SK-N-SH treated with all-trans-retinoic acid at 6 μM for 48 hours (cell line): ENCODE data around the gene HSPA12A.

Source experiments
- ATAC-seq: fragments of 200-7000 bp; cut with Tn5 transposase; 3 replicates; pipeline ENCODE4 v1.9.1; 2020; ENCODE audit warnings: mild to moderate bottlenecking, moderate library complexity
- ARNTL ChIP-seq: fragments of 450-650 bp; formaldehyde crosslinking; IDR thresholded peaks from 2 replicates; pipeline ENCODE4 v1.5.0; 2020; ENCODE audit warnings: low read depth, mild to moderate bottlenecking, moderate library complexity, borderline replicate concordance
- BACH2 ChIP-seq: fragments of 250-450 bp; sonication (Bioruptor Pico); IDR thresholded peaks from 2 replicates; pipeline ENCODE4 v1.9.0; 2021; ENCODE audit warnings: mild to moderate bottlenecking, borderline replicate concordance
- CSDC2 ChIP-seq: fragments of 250-450 bp; sonication (Bioruptor Pico); IDR thresholded peaks from 2 replicates; pipeline ENCODE4 v1.5.0; 2020; ENCODE audit warnings: mild to moderate bottlenecking, moderate library complexity
- GLIS3 ChIP-seq: fragments of 250-450 bp; sonication (Bioruptor Pico); IDR thresholded peaks from 2 replicates; pipeline ENCODE4 v1.5.0; 2020; ENCODE audit warnings: mild to moderate bottlenecking, moderate library complexity
- ISL1 ChIP-seq: fragments of 250-450 bp; sonication (Bioruptor Pico); IDR thresholded peaks from 2 replicates; pipeline ENCODE4 v2.1.2; 2022; ENCODE audit warnings: mild to moderate bottlenecking, moderate library complexity
- OSR1 ChIP-seq: fragments of 250-450 bp; sonication (Bioruptor Pico); IDR thresholded peaks from 2 replicates; pipeline ENCODE4 v1.8.0; 2022; ENCODE audit warnings: moderate library complexity, mild to moderate bottlenecking, inconsistent platforms
- PPARA ChIP-seq: fragments of 250-450 bp; sonication (Bioruptor Pico); IDR thresholded peaks from 2 replicates; pipeline ENCODE4 v1.5.0; 2020; ENCODE audit warnings: mild to moderate bottlenecking, borderline replicate concordance
- RARB ChIP-seq: fragments of 250-450 bp; sonication (Bioruptor Pico); IDR thresholded peaks from 2 replicates; pipeline ENCODE4 v1.8.0; 2021; ENCODE audit warnings: mild to moderate bottlenecking, moderate library complexity
- SNAI2 ChIP-seq: fragments of 250-450 bp; sonication (Bioruptor Pico); IDR thresholded peaks from 2 replicates; pipeline ENCODE4 v1.5.0; 2020; ENCODE audit warnings: mild to moderate bottlenecking, moderate library complexity
- TCF4 ChIP-seq: fragments of 250-450 bp; sonication (Bioruptor Pico); IDR thresholded peaks from 2 replicates; pipeline ENCODE4 v1.8.0; 2021; ENCODE audit warnings: mild to moderate bottlenecking, moderate library complexity, borderline replicate concordance
- TOX ChIP-seq: fragments of 250-450 bp; sonication (Bioruptor Pico); IDR thresholded peaks from 2 replicates; pipeline ENCODE4 v1.8.0; 2021; ENCODE audit warnings: mild to moderate bottlenecking, moderate library complexity, borderline replicate concordance
- ZC3H10 ChIP-seq: fragments of 250-450 bp; sonication (Bioruptor Pico); IDR thresholded peaks from 2 replicates; pipeline ENCODE4 v1.5.1; 2021; ENCODE audit warnings: mild to moderate bottlenecking, moderate library complexity
- ZFP30 ChIP-seq: fragments of 450-650 bp; formaldehyde crosslinking; IDR thresholded peaks from 2 replicates; pipeline ENCODE4 v1.5.0; 2022; ENCODE audit warnings: mild to moderate bottlenecking, moderate library complexity
- ZNF565 ChIP-seq: fragments of 450-650 bp; formaldehyde crosslinking; conservative IDR thresholded peaks from 2 replicates; pipeline ENCODE4 v1.5.0; 2020; ENCODE audit warnings: low read depth, mild to moderate bottlenecking, moderate library complexity
- ZNF8 ChIP-seq: fragments of 450-650 bp; formaldehyde crosslinking; IDR thresholded peaks from 2 replicates; pipeline ENCODE4 v1.5.0; 2020; ENCODE audit warnings: mild to moderate bottlenecking, moderate library complexity
- TF ChIP-seq, protein P1 (sequence below): fragments of 250-450 bp; sonication (Bioruptor Pico); IDR thresholded peaks from 2 replicates; pipeline ENCODE4 v1.5.1; 2021; ENCODE audit warnings: mild to moderate bottlenecking, moderate library complexity
- TF ChIP-seq, protein P2 (sequence below): fragments of 250-450 bp; sonication (Bioruptor Pico); IDR thresholded peaks from 2 replicates; pipeline ENCODE4 v1.5.1; 2020; ENCODE audit warnings: low read depth, mild to moderate bottlenecking, moderate library complexity
- TF ChIP-seq, protein P3 (sequence below): fragments of 250-450 bp; sonication (Bioruptor Pico); IDR thresholded peaks from 2 replicates; pipeline ENCODE4 v1.5.0; 2020; ENCODE audit warnings: mild to moderate bottlenecking, moderate library complexity
- TF ChIP-seq, protein P4 (sequence below): fragments of 250-450 bp; sonication (Bioruptor Pico); IDR thresholded peaks from 2 replicates; pipeline ENCODE4 v1.8.0; 2021; ENCODE audit warnings: low read depth, mild to moderate bottlenecking, moderate library complexity, borderline replicate concordance
- TF ChIP-seq, protein P5 (sequence below): fragments of 250-450 bp; sonication (Bioruptor Pico); IDR thresholded peaks from 2 replicates; pipeline ENCODE4 v1.8.0; 2020; ENCODE audit warnings: mild to moderate bottlenecking, moderate library complexity, borderline replicate concordance

HSPA12A gene

DNA sequence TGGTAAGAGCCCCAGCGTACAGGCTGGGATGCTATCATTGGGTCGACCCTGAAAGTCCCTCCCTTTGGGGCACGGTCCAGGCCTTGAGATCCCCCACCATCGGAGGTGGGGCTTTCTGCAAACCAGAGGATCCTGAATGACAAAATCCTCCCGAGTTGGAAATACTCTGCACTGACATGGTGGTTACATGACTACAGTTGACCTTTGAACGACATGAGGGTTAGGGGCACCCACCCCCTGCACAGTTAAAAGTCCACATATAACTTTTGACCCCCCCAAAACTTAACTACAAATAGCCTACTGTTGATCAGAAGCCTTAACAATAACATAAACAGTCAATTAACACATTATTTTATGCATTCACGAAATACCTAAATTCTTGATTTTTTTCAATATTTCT, 13.1 kb downstream of the HSPA12A start:
- ATAC-seq, result no peak
- no peak for TF ChIP-seq ARNTL (CRISPR knock-in tag)
- no peak for TF ChIP-seq PPARA (CRISPR knock-in tag)
- no peak for TF ChIP-seq ZNF8
- TF ChIP-seq ZNF565 (CRISPR knock-in tag), result no peak
- TF ChIP-seq, protein P1, sequence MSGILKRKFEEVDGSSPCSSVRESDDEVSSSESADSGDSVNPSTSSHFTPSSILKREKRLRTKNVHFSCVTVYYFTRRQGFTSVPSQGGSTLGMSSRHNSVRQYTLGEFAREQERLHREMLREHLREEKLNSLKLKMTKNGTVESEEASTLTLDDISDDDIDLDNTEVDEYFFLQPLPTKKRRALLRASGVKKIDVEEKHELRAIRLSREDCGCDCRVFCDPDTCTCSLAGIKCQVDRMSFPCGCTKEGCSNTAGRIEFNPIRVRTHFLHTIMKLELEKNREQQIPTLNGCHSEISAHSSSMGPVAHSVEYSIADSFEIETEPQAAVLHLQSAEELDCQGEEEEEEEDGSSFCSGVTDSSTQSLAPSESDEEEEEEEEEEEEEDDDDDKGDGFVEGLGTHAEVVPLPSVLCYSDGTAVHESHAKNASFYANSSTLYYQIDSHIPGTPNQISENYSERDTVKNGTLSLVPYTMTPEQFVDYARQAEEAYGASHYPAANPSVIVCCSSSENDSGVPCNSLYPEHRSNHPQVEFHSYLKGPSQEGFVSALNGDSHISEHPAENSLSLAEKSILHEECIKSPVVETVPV (CRISPR knock-in tag), result no peak
- TF ChIP-seq, protein P2, sequence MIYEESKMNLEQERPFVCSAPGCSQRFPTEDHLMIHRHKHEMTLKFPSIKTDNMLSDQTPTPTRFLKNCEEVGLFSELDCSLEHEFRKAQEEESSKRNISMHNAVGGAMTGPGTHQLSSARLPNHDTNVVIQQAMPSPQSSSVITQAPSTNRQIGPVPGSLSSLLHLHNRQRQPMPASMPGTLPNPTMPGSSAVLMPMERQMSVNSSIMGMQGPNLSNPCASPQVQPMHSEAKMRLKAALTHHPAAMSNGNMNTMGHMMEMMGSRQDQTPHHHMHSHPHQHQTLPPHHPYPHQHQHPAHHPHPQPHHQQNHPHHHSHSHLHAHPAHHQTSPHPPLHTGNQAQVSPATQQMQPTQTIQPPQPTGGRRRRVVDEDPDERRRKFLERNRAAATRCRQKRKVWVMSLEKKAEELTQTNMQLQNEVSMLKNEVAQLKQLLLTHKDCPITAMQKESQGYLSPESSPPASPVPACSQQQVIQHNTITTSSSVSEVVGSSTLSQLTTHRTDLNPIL (CRISPR knock-in tag), result no peak
- TF ChIP-seq TOX, result no peak
- TF ChIP-seq GLIS3 (CRISPR knock-in tag), result no peak
- TF ChIP-seq RARB (CRISPR knock-in tag), result no peak
- TF ChIP-seq BACH2, result no peak
- TF ChIP-seq ZFP30, result no peak
- TF ChIP-seq, protein P3, sequence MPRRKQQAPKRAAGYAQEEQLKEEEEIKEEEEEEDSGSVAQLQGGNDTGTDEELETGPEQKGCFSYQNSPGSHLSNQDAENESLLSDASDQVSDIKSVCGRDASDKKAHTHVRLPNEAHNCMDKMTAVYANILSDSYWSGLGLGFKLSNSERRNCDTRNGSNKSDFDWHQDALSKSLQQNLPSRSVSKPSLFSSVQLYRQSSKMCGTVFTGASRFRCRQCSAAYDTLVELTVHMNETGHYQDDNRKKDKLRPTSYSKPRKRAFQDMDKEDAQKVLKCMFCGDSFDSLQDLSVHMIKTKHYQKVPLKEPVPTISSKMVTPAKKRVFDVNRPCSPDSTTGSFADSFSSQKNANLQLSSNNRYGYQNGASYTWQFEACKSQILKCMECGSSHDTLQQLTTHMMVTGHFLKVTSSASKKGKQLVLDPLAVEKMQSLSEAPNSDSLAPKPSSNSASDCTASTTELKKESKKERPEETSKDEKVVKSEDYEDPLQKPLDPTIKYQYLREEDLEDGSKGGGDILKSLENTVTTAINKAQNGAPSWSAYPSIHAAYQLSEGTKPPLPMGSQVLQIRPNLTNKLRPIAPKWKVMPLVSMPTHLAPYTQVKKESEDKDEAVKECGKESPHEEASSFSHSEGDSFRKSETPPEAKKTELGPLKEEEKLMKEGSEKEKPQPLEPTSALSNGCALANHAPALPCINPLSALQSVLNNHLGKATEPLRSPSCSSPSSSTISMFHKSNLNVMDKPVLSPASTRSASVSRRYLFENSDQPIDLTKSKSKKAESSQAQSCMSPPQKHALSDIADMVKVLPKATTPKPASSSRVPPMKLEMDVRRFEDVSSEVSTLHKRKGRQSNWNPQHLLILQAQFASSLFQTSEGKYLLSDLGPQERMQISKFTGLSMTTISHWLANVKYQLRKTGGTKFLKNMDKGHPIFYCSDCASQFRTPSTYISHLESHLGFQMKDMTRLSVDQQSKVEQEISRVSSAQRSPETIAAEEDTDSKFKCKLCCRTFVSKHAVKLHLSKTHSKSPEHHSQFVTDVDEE (CRISPR knock-in tag), result no peak
- TF ChIP-seq, protein P4, sequence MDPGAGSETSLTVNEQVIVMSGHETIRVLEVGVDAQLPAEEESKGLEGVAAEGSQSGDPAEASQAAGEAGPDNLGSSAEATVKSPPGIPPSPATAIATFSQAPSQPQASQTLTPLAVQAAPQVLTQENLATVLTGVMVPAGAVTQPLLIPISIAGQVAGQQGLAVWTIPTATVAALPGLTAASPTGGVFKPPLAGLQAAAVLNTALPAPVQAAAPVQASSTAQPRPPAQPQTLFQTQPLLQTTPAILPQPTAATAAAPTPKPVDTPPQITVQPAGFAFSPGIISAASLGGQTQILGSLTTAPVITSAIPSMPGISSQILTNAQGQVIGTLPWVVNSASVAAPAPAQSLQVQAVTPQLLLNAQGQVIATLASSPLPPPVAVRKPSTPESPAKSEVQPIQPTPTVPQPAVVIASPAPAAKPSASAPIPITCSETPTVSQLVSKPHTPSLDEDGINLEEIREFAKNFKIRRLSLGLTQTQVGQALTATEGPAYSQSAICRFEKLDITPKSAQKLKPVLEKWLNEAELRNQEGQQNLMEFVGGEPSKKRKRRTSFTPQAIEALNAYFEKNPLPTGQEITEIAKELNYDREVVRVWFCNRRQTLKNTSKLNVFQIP (CRISPR knock-in tag), result no peak
- no peak for TF ChIP-seq OSR1 (CRISPR knock-in tag)

DNA sequence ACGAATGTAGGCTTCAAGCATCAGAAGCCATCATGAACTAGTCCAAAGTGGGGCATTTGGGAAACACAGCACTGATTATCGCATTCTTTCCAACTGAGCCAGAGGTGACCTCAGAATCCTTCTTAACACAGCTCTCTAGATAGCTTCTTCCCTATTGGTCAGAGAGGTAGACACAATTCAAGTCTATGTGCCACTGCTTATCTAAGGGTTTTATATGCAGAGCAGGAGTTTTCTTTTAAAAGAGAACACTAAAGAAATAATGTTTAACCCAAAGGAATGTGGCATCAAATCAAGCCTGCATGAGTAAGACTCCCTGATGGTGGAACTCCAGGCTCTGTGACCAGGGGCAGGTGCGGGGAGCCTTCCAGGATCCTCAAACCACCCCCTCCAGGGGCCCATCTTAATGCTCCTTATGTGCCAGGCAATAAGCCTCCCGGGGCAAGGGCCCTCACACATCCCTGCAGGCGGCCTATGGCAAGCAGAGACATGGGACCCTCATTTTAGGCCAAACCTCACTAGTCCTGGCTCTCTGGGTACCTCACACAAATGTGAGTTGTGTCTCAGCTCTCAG, 13.8 kb downstream of the HSPA12A start:
- no peak for ATAC-seq
- no peak for TF ChIP-seq BACH2
- no peak for TF ChIP-seq TCF4 (CRISPR knock-in tag)
- TF ChIP-seq CSDC2 (CRISPR knock-in tag), result no peak

DNA sequence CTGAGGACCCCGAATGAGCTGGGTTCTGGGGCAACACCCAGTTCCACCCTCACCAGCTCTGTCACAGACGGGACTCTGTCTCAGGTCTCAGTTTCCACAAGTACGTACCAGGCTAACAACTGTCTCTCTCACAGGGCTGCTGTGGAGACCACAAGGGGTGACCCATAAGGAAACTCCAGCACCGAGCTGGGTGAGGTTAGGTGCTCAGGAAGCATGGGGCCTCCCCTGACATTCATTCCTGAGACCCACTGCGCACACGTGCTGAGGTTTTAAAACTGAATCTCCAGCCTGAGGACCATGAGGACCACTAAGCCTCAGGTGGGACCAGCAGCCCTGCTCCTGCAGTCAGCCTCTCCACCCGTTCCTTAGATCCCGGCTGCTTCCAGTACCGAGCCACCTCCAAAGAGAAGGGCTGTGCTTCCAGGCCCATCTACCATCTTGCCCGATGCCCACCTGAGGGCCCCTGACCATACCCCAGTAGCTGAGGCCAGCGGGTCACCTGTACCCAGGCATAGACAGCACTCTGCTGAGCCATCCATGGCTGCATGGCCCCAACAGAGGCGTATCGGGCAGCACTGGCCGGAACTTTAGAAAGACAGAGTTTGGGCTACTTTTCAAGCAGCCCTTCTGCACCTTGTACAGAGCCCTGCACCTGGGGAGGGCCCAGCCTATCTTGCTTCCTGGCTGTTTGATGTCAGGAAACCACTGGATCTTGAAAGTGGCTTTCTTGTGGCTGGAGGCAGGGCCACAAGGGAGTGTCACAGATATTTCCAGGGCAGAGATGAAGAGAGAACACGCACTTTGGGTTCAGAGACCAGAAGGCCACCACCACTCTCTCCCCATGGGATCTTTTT, 18.7 kb downstream of the HSPA12A start:
- ATAC-seq, result no peak
- TF ChIP-seq TOX (no peak), BACH2 (no peak), PPARA (CRISPR knock-in tag) (no peak), OSR1 (CRISPR knock-in tag) (no peak), GLIS3 (CRISPR knock-in tag) (no peak), ZC3H10 (CRISPR knock-in tag) (no peak), SNAI2 (no peak), CSDC2 (CRISPR knock-in tag) (no peak), ISL1 (CRISPR knock-in tag) (no peak)
- TF ChIP-seq, protein P4 (CRISPR knock-in tag), result no peak
- TF ChIP-seq, protein P3 (CRISPR knock-in tag), result no peak
- TF ChIP-seq, protein P5, sequence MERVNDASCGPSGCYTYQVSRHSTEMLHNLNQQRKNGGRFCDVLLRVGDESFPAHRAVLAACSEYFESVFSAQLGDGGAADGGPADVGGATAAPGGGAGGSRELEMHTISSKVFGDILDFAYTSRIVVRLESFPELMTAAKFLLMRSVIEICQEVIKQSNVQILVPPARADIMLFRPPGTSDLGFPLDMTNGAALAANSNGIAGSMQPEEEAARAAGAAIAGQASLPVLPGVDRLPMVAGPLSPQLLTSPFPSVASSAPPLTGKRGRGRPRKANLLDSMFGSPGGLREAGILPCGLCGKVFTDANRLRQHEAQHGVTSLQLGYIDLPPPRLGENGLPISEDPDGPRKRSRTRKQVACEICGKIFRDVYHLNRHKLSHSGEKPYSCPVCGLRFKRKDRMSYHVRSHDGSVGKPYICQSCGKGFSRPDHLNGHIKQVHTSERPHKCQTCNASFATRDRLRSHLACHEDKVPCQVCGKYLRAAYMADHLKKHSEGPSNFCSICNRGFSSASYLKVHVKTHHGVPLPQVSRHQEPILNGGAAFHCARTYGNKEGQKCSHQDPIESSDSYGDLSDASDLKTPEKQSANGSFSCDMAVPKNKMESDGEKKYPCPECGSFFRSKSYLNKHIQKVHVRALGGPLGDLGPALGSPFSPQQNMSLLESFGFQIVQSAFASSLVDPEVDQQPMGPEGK (CRISPR knock-in tag), result no peak
- TF ChIP-seq, protein P2 (CRISPR knock-in tag), result no peak
